HG03060 (cell line): ENCODE measurements around the gene CDH4.

Experiments
- ATAC-seq: cut with Tn5 transposase; IDR thresholded peaks from one replicate; pipeline ENCODE4 v1.9.1; 2021; ENCODE audit warnings: low read depth, moderate number of reproducible peaks; ENCODE audit not compliant: unreplicated experiment

The CDH4 gene

DNA sequence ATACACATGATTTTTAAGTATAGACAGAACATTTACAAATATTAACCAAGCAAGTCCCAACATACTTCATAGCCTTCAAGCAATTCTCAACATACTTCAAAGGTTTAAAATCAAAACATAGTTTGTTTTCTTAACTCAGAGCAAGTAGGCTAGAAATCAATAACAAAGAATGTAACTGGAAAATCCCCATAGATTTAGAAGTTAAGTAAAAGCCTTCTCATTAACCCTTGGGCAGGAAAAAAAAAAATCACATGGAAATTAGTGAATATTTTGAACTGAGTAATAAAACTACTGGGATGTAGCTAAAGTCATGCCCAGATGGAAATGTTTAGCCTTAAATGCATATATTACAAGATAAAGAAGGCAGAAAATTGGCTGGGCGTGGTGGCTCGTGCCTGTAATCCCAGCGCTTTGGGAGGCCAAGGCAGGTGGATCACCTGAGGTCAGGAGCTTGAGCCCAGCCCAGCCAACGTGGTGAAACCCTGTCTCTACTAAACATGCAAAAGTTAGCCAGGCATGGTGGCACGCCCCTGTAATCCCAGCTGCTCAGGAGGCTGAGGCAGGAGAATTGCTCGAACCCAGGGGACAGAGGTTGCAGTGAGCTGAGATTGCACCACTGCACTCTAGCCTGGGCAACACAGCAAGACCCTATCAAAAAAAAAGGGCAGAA, 497.5 kb downstream of the CDH4 start:
- ATAC-seq: no peak

DNA sequence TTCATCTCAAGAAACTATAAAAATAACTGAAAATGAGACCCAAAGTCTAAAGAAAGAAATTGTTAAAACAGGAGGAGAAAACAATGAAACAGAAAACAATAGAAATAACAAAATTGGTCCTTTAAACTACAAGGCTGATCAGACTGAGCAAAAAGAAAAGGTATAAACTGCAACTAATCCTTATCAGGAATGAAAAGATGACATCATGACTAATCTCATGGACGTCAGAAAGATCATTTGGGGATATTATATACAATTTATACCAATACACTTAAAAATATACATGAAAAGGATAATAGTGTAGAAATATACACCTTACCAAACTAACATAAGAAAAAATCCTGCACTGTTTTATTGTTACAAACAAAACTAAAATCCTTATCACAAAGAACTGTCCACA, 498.0 kb downstream of the CDH4 start:
- no peak for ATAC-seq

DNA sequence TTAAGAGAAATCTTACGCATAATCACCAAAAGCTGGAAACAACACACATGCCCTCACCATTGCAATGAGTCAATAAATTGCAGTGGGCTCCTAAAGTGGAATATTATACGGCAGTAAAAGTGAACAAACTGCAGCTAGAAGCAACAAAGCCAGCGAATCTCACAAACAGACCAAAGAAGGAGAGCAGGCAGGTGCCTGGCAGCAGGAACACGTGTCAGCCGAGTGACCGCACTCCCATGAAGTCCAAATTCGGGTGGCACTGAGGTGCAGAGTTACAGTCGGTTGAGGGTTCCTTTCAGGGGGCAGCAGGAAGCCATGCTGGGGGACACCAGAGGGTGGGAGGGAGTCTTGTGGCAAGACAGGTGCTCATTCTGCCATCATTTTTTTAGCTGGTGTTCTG, 500.5 kb downstream of the CDH4 start:
- no peak for ATAC-seq

DNA sequence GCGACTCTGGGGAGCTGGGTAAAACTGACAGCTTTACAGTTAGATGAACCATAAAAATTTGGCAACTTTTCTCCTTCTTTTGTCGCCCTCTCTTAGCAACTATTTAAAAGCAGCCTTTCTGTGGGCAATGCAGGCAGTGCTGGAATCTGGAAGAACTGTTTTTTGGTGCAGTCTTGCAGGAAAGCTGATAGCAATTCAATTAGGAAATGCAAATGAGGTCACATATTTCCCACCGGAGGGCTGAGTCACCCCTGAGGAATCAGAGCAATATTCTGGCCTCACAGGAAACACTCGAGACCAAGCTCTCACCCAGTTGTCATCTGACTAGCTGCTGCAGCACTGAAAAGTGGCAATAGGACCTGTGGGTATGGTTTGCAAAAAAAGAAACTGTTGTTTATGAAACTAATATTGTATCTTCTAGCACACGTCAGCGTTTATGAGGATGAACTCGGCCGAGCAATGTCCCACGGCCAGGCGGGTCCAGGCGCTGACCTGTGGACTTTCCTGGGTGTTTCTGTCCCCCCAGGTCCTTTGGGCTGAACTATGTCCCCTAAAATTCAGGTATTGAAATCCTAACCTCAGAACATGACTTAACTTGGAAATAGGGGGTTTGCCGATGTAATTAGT, 501.4 kb downstream of the CDH4 start:
- ATAC-seq: no peak

DNA sequence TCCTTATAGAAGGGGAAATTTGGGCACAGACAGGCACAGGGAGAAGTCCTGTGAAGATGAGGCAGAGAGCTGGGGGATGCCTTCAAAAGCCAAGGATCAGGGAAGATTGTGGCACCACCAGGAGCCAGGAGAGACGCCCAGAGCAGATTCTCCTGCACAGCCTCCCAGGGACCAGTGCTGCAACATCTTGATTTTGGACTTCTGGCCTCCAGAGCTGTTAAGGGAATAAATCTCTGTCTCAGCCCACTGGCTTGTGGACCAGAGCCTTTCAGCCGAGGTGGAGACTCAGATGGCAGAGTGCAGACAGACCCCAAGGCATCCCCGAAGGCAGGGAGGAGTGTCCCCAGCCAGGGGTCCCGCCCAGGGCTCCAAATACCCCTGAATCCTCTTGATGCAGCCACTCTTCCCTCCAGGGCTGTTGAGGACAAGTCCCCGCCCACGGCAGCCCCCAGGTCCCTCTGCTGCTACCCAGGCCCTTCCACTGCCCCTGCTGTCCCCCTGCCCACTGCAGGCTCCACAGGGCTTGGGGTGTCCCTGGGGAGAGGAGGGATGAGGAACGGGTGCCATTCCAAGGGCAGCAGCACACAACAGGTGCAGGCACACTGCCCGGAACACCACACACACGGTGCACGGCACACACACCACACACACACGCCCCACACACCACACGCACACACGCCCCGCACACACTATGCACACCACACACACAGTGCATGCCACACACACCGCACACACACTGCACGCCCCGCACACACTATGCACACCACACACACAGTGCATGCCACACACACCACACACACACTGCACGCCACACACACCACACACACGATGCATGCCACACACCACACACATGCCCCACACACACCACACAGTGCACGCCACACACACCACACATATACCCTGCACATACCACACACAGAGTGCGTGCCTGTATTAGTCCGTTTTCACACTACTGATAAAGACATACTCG, 502.2 kb downstream of the CDH4 start:
- ATAC-seq: no peak

DNA sequence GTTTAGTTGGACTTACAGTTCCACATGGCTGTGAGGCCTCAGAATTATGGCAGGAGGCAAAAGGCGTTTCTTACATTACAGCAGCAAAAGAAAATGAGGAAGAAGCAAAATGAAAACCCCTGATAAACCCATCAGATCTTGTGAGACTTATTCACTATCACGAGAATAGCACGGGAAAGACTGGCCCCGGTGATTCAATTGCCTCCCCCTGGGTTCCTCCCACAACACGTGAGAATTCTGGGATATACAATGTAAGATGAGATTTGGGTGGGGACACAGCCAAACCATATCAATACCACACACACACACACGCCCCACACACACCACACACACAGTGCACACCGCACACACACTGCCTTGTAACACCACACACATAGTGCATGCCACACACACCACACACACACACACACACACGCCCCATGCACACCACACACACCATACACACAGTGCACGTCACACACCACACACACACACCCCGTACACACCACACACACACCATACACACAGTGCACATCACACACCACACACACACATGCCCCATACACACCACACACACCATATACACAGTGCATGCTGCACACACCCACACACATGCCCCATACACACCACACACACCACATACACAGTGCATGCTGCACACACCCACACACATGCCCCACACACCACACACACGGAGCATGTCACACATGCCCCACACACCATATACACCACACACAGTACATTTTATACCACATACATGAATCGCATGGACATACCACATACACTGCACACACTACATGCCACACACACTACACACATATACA, 503.1 kb downstream of the CDH4 start:
- no peak for ATAC-seq

DNA sequence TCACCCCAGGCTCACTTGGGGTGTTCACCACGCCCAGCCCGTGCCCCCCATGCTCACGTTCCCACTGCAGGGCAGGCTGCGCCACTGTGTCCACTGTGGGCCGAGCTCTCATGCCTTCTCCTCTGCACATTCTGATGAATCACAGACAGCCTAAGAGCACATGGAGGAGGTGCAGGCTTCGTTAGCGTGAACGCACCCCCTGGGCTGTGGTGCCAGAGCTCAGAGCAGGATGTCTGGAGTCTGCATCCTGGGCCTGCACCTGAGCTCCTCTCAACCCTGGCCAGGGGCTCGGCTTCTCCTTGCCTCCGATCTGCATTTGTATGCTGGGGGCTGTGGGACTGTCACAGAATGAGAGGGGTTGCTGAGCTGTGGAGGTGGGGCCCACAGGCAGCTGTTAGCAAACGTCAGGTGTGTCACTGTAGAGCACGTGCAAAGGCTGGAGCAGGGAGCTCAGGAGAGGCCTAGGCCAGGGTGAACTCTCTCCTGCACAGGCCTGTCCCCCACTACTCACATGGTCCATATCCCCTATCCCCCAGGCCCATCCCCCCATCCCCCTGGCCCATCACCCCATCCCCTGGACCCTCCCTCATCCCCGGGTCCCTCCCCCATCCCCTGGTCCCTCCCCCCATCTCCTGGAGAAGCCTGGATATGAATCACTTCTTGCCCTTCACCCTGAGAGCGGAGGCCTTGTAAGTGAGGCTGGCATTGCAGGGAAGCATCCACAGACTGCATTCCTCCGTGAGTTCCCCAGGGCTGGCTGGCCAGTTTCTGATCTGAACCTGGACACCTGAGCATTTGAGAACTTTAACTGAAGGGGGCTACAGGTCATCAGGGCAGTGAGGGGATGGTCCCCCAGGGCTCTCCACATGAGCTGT, 504.1 kb downstream of the CDH4 start:
- ATAC-seq: no peak

DNA sequence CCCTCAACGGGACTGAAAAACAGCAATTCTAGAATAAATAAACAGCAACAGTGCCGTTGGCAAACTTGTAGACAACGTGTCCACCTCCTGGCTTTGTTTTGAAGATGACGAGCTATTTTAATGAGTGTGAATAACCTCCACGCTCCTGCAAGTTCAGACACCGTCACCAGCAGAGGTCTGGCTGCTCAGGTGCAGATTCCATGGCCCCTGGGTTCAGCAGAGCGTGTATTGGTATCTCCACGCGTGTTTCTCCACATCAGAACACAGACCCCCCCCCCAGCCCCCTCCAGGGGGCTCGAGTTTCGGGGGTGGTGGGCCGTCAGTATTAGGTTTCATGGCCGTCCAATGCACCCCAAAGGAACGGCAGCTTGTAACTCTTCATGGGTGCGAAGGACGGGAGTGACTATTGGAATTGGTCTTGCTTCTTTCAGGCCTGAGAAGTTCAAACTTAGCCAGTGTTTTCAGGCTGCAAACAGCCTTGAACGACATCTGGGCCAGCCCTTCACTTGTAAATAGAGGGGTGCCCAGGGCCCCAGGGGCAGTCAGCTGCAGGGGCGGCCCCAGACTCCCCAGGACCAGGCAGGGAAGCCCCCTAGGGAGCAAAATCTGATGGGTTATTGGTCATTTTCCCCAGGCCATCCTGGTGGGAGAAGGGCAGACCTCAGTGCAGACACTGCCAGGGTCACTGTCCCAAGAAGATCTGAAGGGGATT, 505.1 kb downstream of the CDH4 start:
- no peak for ATAC-seq

DNA sequence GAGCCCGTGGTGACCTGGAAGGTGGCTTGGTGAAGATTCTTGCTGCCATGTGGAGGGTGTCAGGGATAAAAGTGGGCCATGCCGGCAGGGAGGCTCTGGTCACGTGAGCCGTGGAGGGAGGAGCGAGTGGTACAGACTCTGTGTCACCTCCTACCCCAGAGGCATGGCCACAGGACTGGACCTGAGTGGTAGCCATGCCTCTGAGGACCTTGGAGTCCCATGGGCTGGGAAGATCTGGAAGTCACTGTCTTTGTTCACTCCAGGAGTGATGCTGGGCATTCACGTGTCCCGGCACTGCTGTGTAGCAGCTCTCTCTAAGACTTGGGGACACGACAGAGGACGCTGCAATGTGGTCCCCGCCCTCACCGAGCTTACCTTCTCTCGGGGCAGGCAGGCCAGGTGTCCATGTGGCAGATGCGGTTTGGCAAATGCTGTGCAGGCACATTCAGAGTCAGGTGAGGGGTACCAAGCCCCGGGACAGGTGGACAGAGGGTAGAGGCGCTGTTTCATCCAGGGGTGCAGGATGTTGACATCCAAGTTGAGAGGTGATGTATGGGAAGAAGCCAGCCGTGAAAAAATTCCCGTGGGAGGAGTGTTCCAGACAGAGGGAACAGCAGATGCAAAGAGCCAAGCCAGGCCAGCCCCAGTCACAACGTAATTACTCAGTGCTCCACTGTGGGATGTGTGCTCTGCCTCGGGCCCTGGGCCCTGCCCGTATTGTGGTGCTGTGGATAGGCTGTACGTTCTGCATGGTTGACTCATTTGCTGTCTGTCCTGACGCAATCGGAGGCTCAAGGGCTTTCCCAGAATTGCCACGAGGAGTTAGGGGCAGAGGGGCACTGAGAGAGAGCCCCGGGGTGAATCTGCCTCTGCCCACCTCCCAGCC, 505.9 kb downstream of the CDH4 start:
- ATAC-seq: no peak

DNA sequence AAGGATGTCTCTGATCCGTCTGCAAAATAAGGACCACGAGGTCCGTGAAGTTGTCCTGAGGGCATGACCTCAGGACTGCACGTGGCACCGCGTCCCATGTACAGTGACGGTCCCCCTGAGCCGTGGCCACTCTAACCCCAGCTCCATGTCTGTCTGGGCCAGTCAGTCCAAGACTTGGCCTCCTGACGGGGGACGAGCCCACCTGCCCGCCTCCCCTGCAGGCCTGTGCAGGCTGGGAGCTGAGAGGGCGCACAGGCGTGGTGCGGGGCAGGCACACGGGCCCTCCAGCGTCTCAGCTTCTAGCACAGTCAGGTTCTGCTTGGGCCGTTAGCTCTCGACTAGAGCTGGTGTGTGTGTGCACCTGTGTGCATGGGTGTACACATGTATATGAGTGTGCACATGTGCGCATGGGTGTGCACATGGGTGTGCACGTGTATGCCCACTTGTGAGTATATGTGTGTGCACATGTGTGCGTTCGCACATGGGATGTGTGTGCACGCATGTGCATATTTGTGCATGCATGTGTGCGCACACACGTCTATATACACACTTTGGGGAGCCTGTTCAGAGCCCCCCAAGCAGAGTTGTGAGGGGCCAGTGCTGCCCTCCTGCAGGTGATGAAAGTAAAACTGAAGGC, 506.6 kb downstream of the CDH4 start:
- ATAC-seq: no peak

DNA sequence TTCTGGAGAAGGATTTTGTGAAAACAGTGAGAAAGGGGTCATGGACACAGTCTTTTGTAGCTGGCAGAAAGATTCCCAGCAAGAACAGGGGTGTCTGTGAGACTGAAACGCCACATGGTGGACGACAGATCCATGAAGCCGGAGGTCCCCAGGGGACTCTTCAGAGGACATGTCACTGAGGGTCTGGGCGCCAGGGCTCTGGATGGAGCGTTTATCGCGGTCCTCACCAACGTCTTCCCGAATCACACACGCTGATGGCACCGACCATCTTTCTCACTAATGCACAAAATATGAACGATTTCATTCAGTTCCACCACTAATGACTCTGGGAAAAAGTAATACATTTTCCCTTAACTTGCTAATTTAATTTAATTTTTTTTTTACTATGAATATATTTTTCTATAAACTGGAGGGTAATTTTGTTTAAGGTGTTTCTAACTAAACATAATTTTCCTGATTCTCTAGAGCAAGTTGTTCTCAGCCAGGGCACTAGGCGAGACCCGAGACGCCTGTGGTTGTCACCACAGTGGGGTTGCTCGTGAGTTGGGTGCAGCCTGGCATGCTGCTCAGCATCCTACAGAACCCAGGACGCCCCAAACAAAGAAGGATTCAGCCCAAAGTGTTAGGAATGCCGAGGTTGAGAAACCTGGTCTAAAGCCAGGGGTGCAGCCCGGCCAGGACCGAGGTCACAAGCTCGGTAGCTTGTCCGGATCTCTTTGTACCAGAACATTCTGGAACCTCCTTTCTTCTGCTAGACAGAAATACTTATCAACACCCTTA, 507.4 kb downstream of the CDH4 start:
- ATAC-seq: no peak

DNA sequence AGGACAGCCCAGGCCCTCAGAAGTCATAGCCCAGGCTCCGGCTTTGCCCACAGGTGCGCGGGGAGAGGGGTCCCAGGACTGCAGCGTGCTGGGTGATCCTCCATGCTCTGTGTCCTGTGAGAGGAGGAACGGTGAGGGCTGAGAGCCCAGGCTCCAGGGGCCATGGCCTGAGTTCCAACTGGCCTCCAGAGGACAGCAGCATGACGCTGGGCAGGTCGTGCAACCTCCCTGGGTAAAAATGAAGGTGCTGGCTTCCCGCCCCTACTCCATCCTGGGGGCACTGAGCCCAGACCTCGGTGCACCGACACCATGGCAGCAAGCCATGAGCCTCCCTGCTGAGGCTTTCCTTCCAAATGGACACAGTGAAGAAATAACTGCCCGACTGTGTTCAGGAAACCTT, 508.3 kb downstream of the CDH4 start:
- ATAC-seq: no peak

DNA sequence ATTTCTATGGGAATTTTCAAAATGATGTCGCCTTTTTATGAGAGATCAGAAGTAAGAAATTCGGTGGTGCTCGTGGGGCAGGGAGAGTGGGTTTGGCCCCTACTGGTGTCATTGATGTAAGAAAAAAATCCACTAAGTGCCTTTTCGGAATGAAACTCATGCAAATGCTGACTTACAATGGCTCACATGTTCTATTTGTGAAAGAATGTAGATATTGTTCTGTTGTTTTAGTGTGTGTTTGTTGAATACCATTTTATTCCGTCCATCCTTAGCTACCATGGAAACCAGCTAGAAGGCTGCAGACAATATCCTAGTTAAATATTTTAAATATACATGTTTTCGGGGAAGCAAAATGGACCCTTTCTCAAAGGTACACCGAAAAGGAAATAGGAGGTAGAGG, 508.7 kb downstream of the CDH4 start:
- no peak for ATAC-seq

DNA sequence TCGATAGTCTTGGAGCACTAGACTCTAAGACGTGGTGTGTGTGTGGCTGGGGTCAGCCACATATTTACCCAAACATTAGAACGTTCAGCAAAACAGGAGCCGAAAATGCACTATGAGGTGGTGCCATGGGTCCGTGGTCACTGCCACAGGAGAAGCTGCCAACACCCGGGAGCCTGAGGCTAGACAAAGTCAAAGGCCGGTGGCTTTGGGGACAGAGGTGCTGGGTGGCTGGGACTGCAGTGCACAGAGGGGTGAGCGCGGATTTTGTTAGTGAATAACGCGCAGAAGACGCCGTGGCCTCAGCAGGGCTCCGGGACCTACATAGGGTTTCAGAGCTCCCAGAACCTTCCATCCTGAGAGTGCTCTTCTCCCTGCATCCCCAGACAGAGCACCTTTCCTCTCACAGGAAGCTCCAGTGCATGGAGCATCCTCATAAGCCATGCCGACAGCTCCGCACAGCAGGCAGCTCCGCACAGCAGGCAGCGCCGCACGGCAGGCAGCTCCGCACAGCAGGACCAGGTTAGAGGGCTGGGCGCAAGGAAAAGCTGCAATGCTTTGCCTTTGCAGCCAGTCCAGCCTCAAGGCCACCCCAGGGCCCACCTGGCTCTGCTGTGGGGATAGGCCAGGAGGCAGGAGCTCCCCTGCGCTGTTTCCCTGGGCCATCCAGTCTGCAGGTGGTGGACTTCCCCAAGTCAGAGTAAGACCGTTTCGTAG, 509.5 kb downstream of the CDH4 start:
- no peak for ATAC-seq

DNA sequence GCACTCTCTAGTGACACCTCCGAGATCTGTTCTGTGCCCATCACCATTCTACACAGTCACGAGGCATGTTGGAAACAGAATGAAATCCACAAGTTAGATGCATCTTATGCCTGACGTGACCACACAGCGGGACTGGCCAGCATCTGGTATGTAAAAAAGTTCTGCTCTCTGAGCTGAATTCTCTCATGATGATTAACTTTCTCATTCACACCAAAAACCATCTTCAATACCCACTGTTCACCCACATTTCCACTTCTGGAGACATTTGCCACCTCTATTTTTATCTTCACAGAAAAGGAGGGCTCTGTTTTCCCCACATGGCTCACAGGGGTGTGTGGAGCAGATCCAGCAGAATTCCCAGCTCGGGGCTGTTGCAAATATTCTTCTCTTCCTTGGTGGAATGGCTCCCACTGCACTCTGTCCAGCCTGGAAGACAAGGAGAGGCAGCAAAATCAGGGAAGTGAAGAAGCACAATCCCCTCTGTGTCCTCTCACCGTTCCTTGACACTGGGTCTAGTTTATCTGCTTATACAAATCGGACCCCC, 510.2 kb downstream of the CDH4 start:
- ATAC-seq: no peak
